Mesenteric fat pad (tissue), 1 donor: ENCODE measurements around the gene TCIRG1. TPM values are rescaled to one million over a fixed set of nuclear protein-coding genes. Genes with fewer than 3 reads are reported as not detected.
"Not testable (repeated sequence)": the region's sequence is repeated elsewhere in the genome, so short reads cannot be mapped to it uniquely, and the experiment has no call there.

Source experiments
- DNase-seq: peaks from one replicate; pipeline ENCODE4 v3.0.0-alpha.2; 2020; ENCODE audit warnings: low spot score
- microRNA-seq: library from miRNA; unstranded; fragments of <30 nt; microRNA quantifications from one replicate; pipeline ENCODE4 v1.2.0, GENCODE V29; 2020; ENCODE audit warnings: borderline number of aligned reads
- total RNA-seq: library from RNA; stranded (reverse); fragmentation: NEBNext Ultra II Directional; extraction: Animal tissue kit (Norgen Biotek cat#: 25700); gene quantifications from one replicate; pipeline ENCODE4 v1.2.1, GENCODE V29; 2021
- donor health status: DM: yes; HTN: yes; CAD: no.

The TCIRG1 gene
- total RNA-seq, 1 donor from 2014 or later: 112 TPM

- no peak for DNase-seq
These were observed 39.1 kb downstream of the TCIRG1 start for GRCh38 chr11:68077617-68078582.

GRCh38 chr11:68080860-68081259, 42.0 kb downstream of the TCIRG1 start:
- no peak for DNase-seq

- DNase-seq: no peak
These were observed 42.9 kb downstream of the TCIRG1 start for GRCh38 chr11:68081691-68082090.

- DNase-seq: no peak
These were observed 43.7 kb downstream of the TCIRG1 start for GRCh38 chr11:68082481-68082880.

GRCh38 chr11:68083517-68083916, 44.7 kb downstream of the TCIRG1 start:
- no peak for DNase-seq

GRCh38 chr11:68089679-68090078, 50.9 kb downstream of the TCIRG1 start:
- no peak for DNase-seq

GRCh38 chr11:68090287-68090686, 51.5 kb downstream of the TCIRG1 start:
- no peak for DNase-seq

- DNase-seq: no peak
These were observed 51.9 kb downstream of the TCIRG1 start for GRCh38 chr11:68090706-68091105.

- no peak for DNase-seq
These were observed 53.6 kb downstream of the TCIRG1 start for GRCh38 chr11:68092411-68092810.

- DNase-seq: not testable (repeated sequence)
These were observed 54.1 kb downstream of the TCIRG1 start for GRCh38 chr11:68092946-68093345.

GRCh38 chr11:68093565-68093964, 54.7 kb downstream of the TCIRG1 start:
- DNase-seq: no peak

GRCh38 chr11:68096962-68097361, 58.1 kb downstream of the TCIRG1 start:
- DNase-seq: no peak

- DNase-seq: no peak
These were observed 60.2 kb downstream of the TCIRG1 start for GRCh38 chr11:68099057-68099456.

GRCh38 chr11:68099474-68100405, 60.9 kb downstream of the TCIRG1 start:
- DNase-seq: no peak

Small RNA genes within 50 kb of the gene (microRNA-seq; reads per million reads assigned to microRNA genes)
- gene MIR4691 (not detected), gene MIR6753 (not detected), gene MIR7113 (not detected)

Other genes with a start within 250 kb of the TCIRG1 start
- 42.0 TPM for gene UNC93B1, start 34.9 kb upstream of the TCIRG1 start, total RNA-seq
- gene ALDH3B1, start 28.7 kb upstream of the TCIRG1 start, total RNA-seq: 14.6 TPM
- gene NDUFS8, start 8.3 kb upstream of the TCIRG1 start, total RNA-seq: 134 TPM
- 33.4 TPM for gene CHKA, start 82.4 kb downstream of the TCIRG1 start, total RNA-seq
- gene KMT5B, start 174.3 kb downstream of the TCIRG1 start, total RNA-seq: 29.4 TPM
- gene C11orf24, start 232.9 kb downstream of the TCIRG1 start, total RNA-seq: 50.9 TPM